Measurements from ENCODE around the gene ZNF276.
"Not testable (repeated sequence)": the region's sequence is repeated elsewhere in the genome, so short reads cannot be mapped to it uniquely, and the experiment has no call there.

The ZNF276 gene

GRCh38 chr16:89689142-89689541 lies 32.2 kb upstream of the ZNF276 start:
- FAIRE-seq (no peak), DNase-seq (ENCODE audit: insufficient read length, low spot score) (no peak)

GRCh38 chr16:89689621-89690020 lies 31.7 kb upstream of the ZNF276 start:
- DNase-seq (ENCODE audit: insufficient read length, low spot score); FAIRE-seq: not testable (repeated sequence)

More at GRCh38 chr16:89689142-89689541, 32.2 kb upstream of the ZNF276 start:
- TF ChIP-seq POLR2A (IDR thresholded peaks at IDR 0.05; ENCODE audit: low read depth, low read length) (no peak), TAF1 (IDR thresholded peaks at IDR 0.05; ENCODE audit: low read depth, low read length) (no peak), POU2F2 (IDR thresholded peaks at IDR 0.05; ENCODE audit: low read depth, low read length) (no peak), POLR2AphosphoS5 (IDR thresholded peaks at IDR 0.05; ENCODE audit: low read depth, low read length) (no peak), SPI1 (IDR thresholded peaks at IDR 0.05; ENCODE audit: low read depth, low read length) (no peak), PAX5 (IDR thresholded peaks at IDR 0.05; ENCODE audit: insufficient read depth, low read length, severe bottlenecking) (no peak)

- no peak for DNase-seq (ENCODE audit: insufficient read length, low spot score)
- TF ChIP-seq POLR2AphosphoS5 (IDR thresholded peaks at IDR 0.05; ENCODE audit: low read depth, low read length) (no peak), PAX5 (IDR thresholded peaks at IDR 0.05; ENCODE audit: insufficient read depth, low read length, severe bottlenecking) (no peak), POLR2A (IDR thresholded peaks at IDR 0.05; ENCODE audit: low read depth, low read length) (no peak), TAF1 (IDR thresholded peaks at IDR 0.05; ENCODE audit: low read depth, low read length) (no peak), SPI1 (IDR thresholded peaks at IDR 0.05; ENCODE audit: low read depth, low read length) (no peak), POU2F2 (IDR thresholded peaks at IDR 0.05; ENCODE audit: low read depth, low read length) (no peak)
- FAIRE-seq: no peak
Observed at GRCh38 chr16:89690392-89690901, 30.9 kb upstream of the ZNF276 start.

GRCh38 chr16:89691231-89691985 lies 29.9 kb upstream of the ZNF276 start:
- no peak for DNase-seq (ENCODE audit: insufficient read length, low spot score)
- no peak for TF ChIP-seq PAX5 (IDR thresholded peaks at IDR 0.05; ENCODE audit: insufficient read depth, low read length, severe bottlenecking)
- peak; percentile 20 for FAIRE-seq

GRCh38 chr16:89691986-89692569 lies 29.3 kb upstream of the ZNF276 start:
- no peak for TF ChIP-seq POLR2AphosphoS5 (IDR thresholded peaks at IDR 0.05; ENCODE audit: low read depth, low read length)
- TF ChIP-seq PAX5 (IDR thresholded peaks at IDR 0.05; ENCODE audit: insufficient read depth, low read length, severe bottlenecking): no peak
- no peak for TF ChIP-seq SPI1 (IDR thresholded peaks at IDR 0.05; ENCODE audit: low read depth, low read length)
- TF ChIP-seq POU2F2 (IDR thresholded peaks at IDR 0.05; ENCODE audit: low read depth, low read length): no peak
- no peak for TF ChIP-seq TAF1 (IDR thresholded peaks at IDR 0.05; ENCODE audit: low read depth, low read length)
- TF ChIP-seq POLR2A (IDR thresholded peaks at IDR 0.05; ENCODE audit: low read depth, low read length): no peak
- FAIRE-seq (no peak), DNase-seq (ENCODE audit: insufficient read length, low spot score) (no peak)

GRCh38 chr16:89693289-89693731 lies 28.0 kb upstream of the ZNF276 start:
- no peak for TF ChIP-seq PAX5 (IDR thresholded peaks at IDR 0.05; ENCODE audit: insufficient read depth, low read length, severe bottlenecking)
- no peak for TF ChIP-seq SPI1 (IDR thresholded peaks at IDR 0.05; ENCODE audit: low read depth, low read length)
- TF ChIP-seq POU2F2 (IDR thresholded peaks at IDR 0.05; ENCODE audit: low read depth, low read length): no peak
- TF ChIP-seq TAF1 (IDR thresholded peaks at IDR 0.05; ENCODE audit: low read depth, low read length): no peak
- no peak for TF ChIP-seq POLR2AphosphoS5 (IDR thresholded peaks at IDR 0.05; ENCODE audit: low read depth, low read length)
- no peak for TF ChIP-seq POLR2A (IDR thresholded peaks at IDR 0.05; ENCODE audit: low read depth, low read length)
- FAIRE-seq (no peak), DNase-seq (ENCODE audit: insufficient read length, low spot score) (no peak)

GRCh38 chr16:89693931-89694783 lies 27.2 kb upstream of the ZNF276 start:
- no peak for DNase-seq (ENCODE audit: insufficient read length, low spot score)
- TF ChIP-seq PAX5 (IDR thresholded peaks at IDR 0.05; ENCODE audit: insufficient read depth, low read length, severe bottlenecking): no peak
- no peak for TF ChIP-seq SPI1 (IDR thresholded peaks at IDR 0.05; ENCODE audit: low read depth, low read length)
- TF ChIP-seq TAF1 (IDR thresholded peaks at IDR 0.05; ENCODE audit: low read depth, low read length): no peak
- FAIRE-seq: no peak

GRCh38 chr16:89694784-89695085 lies 26.6 kb upstream of the ZNF276 start:
- not testable (repeated sequence) for DNase-seq (ENCODE audit: insufficient read length, low spot score); FAIRE-seq

- TF ChIP-seq POU2F2 (IDR thresholded peaks at IDR 0.05; ENCODE audit: low read depth, low read length): no peak
- TF ChIP-seq POLR2A (IDR thresholded peaks at IDR 0.05; ENCODE audit: low read depth, low read length): no peak
- no peak for TF ChIP-seq TAF1 (IDR thresholded peaks at IDR 0.05; ENCODE audit: low read depth, low read length)
- TF ChIP-seq PAX5 (IDR thresholded peaks at IDR 0.05; ENCODE audit: insufficient read depth, low read length, severe bottlenecking): no peak
- no peak for TF ChIP-seq POLR2AphosphoS5 (IDR thresholded peaks at IDR 0.05; ENCODE audit: low read depth, low read length)
- TF ChIP-seq SPI1 (IDR thresholded peaks at IDR 0.05; ENCODE audit: low read depth, low read length): no peak
- DNase-seq (ENCODE audit: insufficient read length, low spot score): no peak
- no peak for FAIRE-seq
Observed at GRCh38 chr16:89695086-89695874, 26.1 kb upstream of the ZNF276 start.
